IMR-90 (cell line): ENCODE measurements around the gene HYDIN. TPM values are rescaled to one million over a fixed set of nuclear protein-coding genes. Genes with fewer than 3 reads are reported as not detected.

Experiments used
- ATAC-seq: fragments of 200-7000 bp; cut with Tn5 transposase; 2 replicates; pipeline ENCODE4 v1.9.1; 2020; ENCODE audit warnings: low read depth, mild to moderate bottlenecking, moderate library complexity
- BruUV-seq: library from RNA; stranded (reverse); fragments of 400-500 nt; replicated peaks from 2 replicates; lab custom pipeline; 2021; lab: Mats Ljungman, UMichigan
- CTCF ChIA-PET: fragments of 300-600 bp; formaldehyde crosslinking; extraction: SDS; loops from one replicate; lab custom pipeline; 2021; ENCODE audit warnings: antibody characterized with exemption; lab: Yijun Ruan, JAX
- POLR2A ChIA-PET: fragments of 300-600 bp; sonication (Branson Sonifier 250); formaldehyde crosslinking; loops from one replicate; lab custom pipeline; 2022; ENCODE audit warnings: antibody characterized with exemption; ENCODE audit not compliant: unreplicated experiment; lab: Charles Lee
- DNase-seq: peaks from one replicate; pipeline ENCODE4 v3.0.0; 2013
- H2AFZ ChIP-seq: replicated peaks from 2 replicates; pipeline ENCODE3; 2013; ENCODE audit warnings: low read length, mild to moderate bottlenecking; ENCODE audit not compliant: poor library complexity
- H2AK5ac ChIP-seq: 2 replicates; pipeline ENCODE4 v1.6.1; 2013; ENCODE audit warnings: low read depth, low read length, inconsistent platforms
- H2AK9ac ChIP-seq: replicated peaks from 2 replicates; pipeline ENCODE3; 2013; ENCODE audit warnings: mild to moderate bottlenecking, low read depth, low read length, moderate library complexity; ENCODE audit not compliant: poor library complexity
- H2BK120ac ChIP-seq: 2 replicates; pipeline ENCODE4 v1.6.1; 2013; ENCODE audit warnings: low read depth, low read length, inconsistent platforms
- H2BK15ac ChIP-seq: 3 replicates; pipeline ENCODE4 v1.6.1; 2013; ENCODE audit warnings: low read depth, low read length, inconsistent platforms
- H2BK20ac ChIP-seq: 2 replicates; pipeline ENCODE4 v1.6.1; 2013; ENCODE audit warnings: low read depth, mild to moderate bottlenecking, inconsistent platforms, low read length, moderate library complexity
- H2BK5ac ChIP-seq: 2 replicates; pipeline ENCODE4 v1.6.1; 2013; ENCODE audit warnings: mild to moderate bottlenecking, low read depth, low read length, inconsistent platforms; ENCODE audit not compliant: poor library complexity, severe bottlenecking
- H3K14ac ChIP-seq: replicated peaks from 2 replicates; pipeline ENCODE4 v1.6.1; 2013; ENCODE audit warnings: low read depth, low read length, inconsistent platforms
- H3K18ac ChIP-seq: 2 replicates; pipeline ENCODE4 v1.6.1; 2013; ENCODE audit warnings: low read depth, low read length, control low read depth
- H3K23ac ChIP-seq: 2 replicates; pipeline ENCODE4 v1.6.1; 2013; ENCODE audit warnings: low read depth, low read length, inconsistent platforms
- H3K27ac ChIP-seq: 2 replicates; pipeline ENCODE4 v1.5.1; 2013; ENCODE audit warnings: mild to moderate bottlenecking, control low read depth, low read length; ENCODE audit not compliant: insufficient read depth
- H3K27me3 ChIP-seq: 2 replicates; pipeline ENCODE4 v1.6.1; 2013; ENCODE audit warnings: low read length; ENCODE audit not compliant: control insufficient read depth, insufficient read depth
- H3K36me3 ChIP-seq: 2 replicates; pipeline ENCODE4 v1.6.1; 2013; ENCODE audit warnings: low read length, mixed read lengths; ENCODE audit not compliant: control insufficient read depth, insufficient read depth
- H3K4ac ChIP-seq: 2 replicates; pipeline ENCODE4 v1.6.1; 2013; ENCODE audit warnings: low read depth, low read length, inconsistent platforms
- H3K4me1 ChIP-seq: 2 replicates; pipeline ENCODE4 v1.6.1; 2013; ENCODE audit warnings: low read length, mixed read lengths; ENCODE audit not compliant: control insufficient read depth, insufficient read depth
- H3K4me2 ChIP-seq: 2 replicates; pipeline ENCODE4 v1.6.1; 2013; ENCODE audit warnings: low read depth, mild to moderate bottlenecking, control low read depth, low read length, moderate library complexity
- H3K4me3 ChIP-seq: 2 replicates; pipeline ENCODE4 v1.5.1; 2013; ENCODE audit warnings: low read depth, mild to moderate bottlenecking, control low read depth, low read length, moderate library complexity; ENCODE audit not compliant: insufficient read depth
- H3K56ac ChIP-seq: 2 replicates; pipeline ENCODE4 v1.6.1; 2013; ENCODE audit warnings: low read length, inconsistent platforms; ENCODE audit not compliant: insufficient read depth; ENCODE audit errors: extremely low read depth
- H3K79me1 ChIP-seq, 2 experiments: 2 replicates each; pipeline ENCODE4 v1.6.1; 2013; ENCODE audit warnings: low read length in 2 of 2, inconsistent platforms in 1 of 2, low read depth in 1 of 2
- H3K9ac ChIP-seq: 2 replicates; pipeline ENCODE4 v1.6.1; 2013; ENCODE audit warnings: low read depth, low read length, control low read depth
- H3K9me1 ChIP-seq: 2 replicates; pipeline ENCODE4 v1.6.1; 2013; ENCODE audit warnings: low read length, inconsistent platforms; ENCODE audit not compliant: insufficient read depth
- H3K9me3 ChIP-seq: 2 replicates; pipeline ENCODE4 v1.6.1; 2013; ENCODE audit warnings: low read length; ENCODE audit not compliant: control insufficient read depth, insufficient read depth
- H4K20me1 ChIP-seq: 2 replicates; pipeline ENCODE4 v1.6.1; 2013; ENCODE audit warnings: low read length, inconsistent platforms; ENCODE audit not compliant: insufficient read depth
- H4K5ac ChIP-seq: 2 replicates; pipeline ENCODE4 v1.6.1; 2013; ENCODE audit warnings: mild to moderate bottlenecking, low read depth, low read length, control low read depth
- H4K8ac ChIP-seq, 2 experiments: 2 replicates each; pipeline ENCODE4 v1.6.1; 2013; ENCODE audit warnings: low read depth in 2 of 2, low read length in 2 of 2, control low read depth in 1 of 2, inconsistent platforms in 1 of 2
- H4K91ac ChIP-seq: 2 replicates; pipeline ENCODE4 v1.6.1; 2013; ENCODE audit warnings: low read depth, low read length, inconsistent platforms; ENCODE audit not compliant: insufficient read depth
- BHLHE40 ChIP-seq: fragments of 150-350 bp; IDR thresholded peaks from 2 replicates; pipeline ENCODE4 v1.6.1; 2016; ENCODE audit warnings: mild to moderate bottlenecking, low read depth, low read length
- CTCF ChIP-seq: conservative IDR thresholded peaks from 2 replicates; pipeline ENCODE4 v1.5.1; 2012; ENCODE audit warnings: mild to moderate bottlenecking, low read depth, low read length, improper control_type of control experiment
- MAFK ChIP-seq: IDR thresholded peaks from 2 replicates; pipeline ENCODE4 v1.6.1; 2012; ENCODE audit warnings: low read depth, low read length, improper control_type of control experiment
- MAZ ChIP-seq: IDR thresholded peaks from 2 replicates; pipeline ENCODE4 v1.6.1; 2012; ENCODE audit warnings: low read depth, mild to moderate bottlenecking, low read length, improper control_type of control experiment, moderate library complexity, borderline replicate concordance
- POLR2A ChIP-seq: IDR thresholded peaks from 2 replicates; pipeline ENCODE4 v1.6.1; 2012; ENCODE audit warnings: mild to moderate bottlenecking, low read depth, low read length
- RAD21 ChIP-seq: IDR thresholded peaks from 2 replicates; pipeline ENCODE4 v1.6.1; 2012; ENCODE audit warnings: low read length, improper control_type of control experiment
- WGBS, 2 experiments: methylation state at CpG; one replicate each; pipeline versions ENCODE4 v1.1.5 to v1.1.7; 2013; ENCODE audit warnings: missing lambda C conversion rate in 2 of 2; ENCODE audit not compliant: insufficient read length in 1 of 2; ENCODE audit errors: extremely low coverage in 2 of 2; 5-methylcytosine and 5-hydroxymethylcytosine counted together
- dilution Hi-C: fragments of 300-500 bp; cut with HindIII; formaldehyde crosslinking; loops from one replicate; pipeline ENCODE4 v1.14.3; 2018; ENCODE audit warnings: low sequenced_read_pairs; ENCODE audit not compliant: unreplicated experiment
- in situ Hi-C: fragments of 300-500 bp; cut with MboI; formaldehyde crosslinking; loops from 3 replicates; pipeline ENCODE4 v1.14.3; 2019; ENCODE audit warnings: low sequenced_read_pairs, inconsistent platforms, mixed read lengths
- intact Hi-C: fragments of 100-400 bp; cut with micrococcal nuclease; formaldehyde crosslinking; loops from 2 replicates; pipeline ENCODE4 v1.10.0; 2022
- polyA plus RNA-seq, 3 experiments: library from polyadenylated mRNA; depleted of rRNA; stranded (reverse); fragments of >200 nt; gene quantifications; 2 replicates each; pipeline ENCODE4 v1.2.3, GENCODE V29; 2012; ENCODE audit warnings: low replicate concordance in 1 of 3
- total RNA-seq: library from RNA; depleted of rRNA; stranded (reverse); fragments of >200 nt; gene quantifications from 2 replicates; pipeline ENCODE4 v1.2.3, GENCODE V29; 2012
- TF ChIP-seq, protein P1 (sequence below): fragments of 150-350 bp; IDR thresholded peaks from 2 replicates; pipeline ENCODE4 v1.6.1; 2016; ENCODE audit warnings: low read depth, mild to moderate bottlenecking, low read length, moderate library complexity, borderline replicate concordance
- TF ChIP-seq, protein P2 (sequence below): fragments of 150-350 bp; IDR thresholded peaks from 2 replicates; pipeline ENCODE4 v1.6.1; 2017; ENCODE audit warnings: mild to moderate bottlenecking, antibody characterized with exemption, low read length, low read depth

The HYDIN gene
- total and polyA plus RNA-seq, 2 of the 4 experiments (the other 2 are of a cell fraction): 0.18 to 0.27 TPM

GRCh38 chr16:70770291-70770625 is 460.3 kb downstream of the HYDIN start:
- Histone ChIP-seq H2AK5ac (peak overlapping the region; percentile 72), H2BK20ac (peak overlapping the region; percentile 23; the same call in 1 of the 2 replicates), H3K27me3 (no peaks in the 10 kb centered on the region), H4K5ac (no peak overlapping the region), H4K20me1 (no peaks in the 10 kb centered on the region; the same call in 1 of the 2 replicates), H4K8ac (0 out of 4 replicates have a peak overlapping the region, but pooled peaks of 1 of the 2 experiments have one; percentile 1), H3K23ac (no peak overlapping the region), H3K4me1 (peaks cover 7% of the 10 kb centered on the region), H2BK120ac (peak overlapping the region; percentile 25; the same call in 1 of the 2 replicates), H3K4me3 (no peak overlapping the region), H2BK15ac (peak overlapping the region; percentile 43; the same call in 1 of the 3 replicates), H3K4me2 (no peak overlapping the region), H3K36me3 (peaks cover 26% of the 10 kb centered on the region), H2AK9ac (peak overlapping the region; percentile 48), H3K18ac (no peak overlapping the region), H2AFZ (no peak overlapping the region), H3K9me3 (no peaks in the 10 kb centered on the region), H3K9me1 (peaks cover 7% of the 10 kb centered on the region), H3K9ac (no peak overlapping the region), H3K4ac (peak overlapping the region; percentile 73), H4K91ac (no peak overlapping the region), H2BK5ac (no peak overlapping the region), H3K14ac (no peak overlapping the region), H3K79me1 (peaks cover 0 to 19% of the 10 kb centered on the region in 2 experiments; a peak in 1 of 4 replicates), H3K56ac (no peak overlapping the region), H3K27ac (no peak overlapping the region)
- intact Hi-C loops: loop anchor here (2.0 to 10.0 kb wide), 4 partner anchors 31 to 585 kb away; partner anchors contain the start of gene CALB2
- 92% methylated on average over 7 of the region's 9 CpGs; no CpG with 5 or more reads in 1 of the 2 experiments for WGBS, 2 experiments
- ChIA-PET POLR2A (no interaction called here), CTCF (interaction anchor here (0.5 to 2.0 kb wide), 10 partner anchors 9 to 246 kb away, joined by 3 to 12 read pairs (median 6); no protein-coding TSS in a partner anchor)
- TF ChIP-seq, protein P1, sequence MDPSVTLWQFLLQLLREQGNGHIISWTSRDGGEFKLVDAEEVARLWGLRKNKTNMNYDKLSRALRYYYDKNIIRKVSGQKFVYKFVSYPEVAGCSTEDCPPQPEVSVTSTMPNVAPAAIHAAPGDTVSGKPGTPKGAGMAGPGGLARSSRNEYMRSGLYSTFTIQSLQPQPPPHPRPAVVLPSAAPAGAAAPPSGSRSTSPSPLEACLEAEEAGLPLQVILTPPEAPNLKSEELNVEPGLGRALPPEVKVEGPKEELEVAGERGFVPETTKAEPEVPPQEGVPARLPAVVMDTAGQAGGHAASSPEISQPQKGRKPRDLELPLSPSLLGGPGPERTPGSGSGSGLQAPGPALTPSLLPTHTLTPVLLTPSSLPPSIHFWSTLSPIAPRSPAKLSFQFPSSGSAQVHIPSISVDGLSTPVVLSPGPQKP: no peak
- TF ChIP-seq POLR2A: no peak
- no peak for TF ChIP-seq BHLHE40
- TF ChIP-seq, protein P2, sequence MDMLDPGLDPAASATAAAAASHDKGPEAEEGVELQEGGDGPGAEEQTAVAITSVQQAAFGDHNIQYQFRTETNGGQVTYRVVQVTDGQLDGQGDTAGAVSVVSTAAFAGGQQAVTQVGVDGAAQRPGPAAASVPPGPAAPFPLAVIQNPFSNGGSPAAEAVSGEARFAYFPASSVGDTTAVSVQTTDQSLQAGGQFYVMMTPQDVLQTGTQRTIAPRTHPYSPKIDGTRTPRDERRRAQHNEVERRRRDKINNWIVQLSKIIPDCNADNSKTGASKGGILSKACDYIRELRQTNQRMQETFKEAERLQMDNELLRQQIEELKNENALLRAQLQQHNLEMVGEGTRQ: no peak
- no peak for TF ChIP-seq CTCF
- TF ChIP-seq MAZ: no peak
- no peak for TF ChIP-seq MAFK
- TF ChIP-seq RAD21: no peak
- in situ Hi-C loops: loop anchor here (10.0 kb wide), 1 partner anchor 235 kb away; no protein-coding TSS in a partner anchor
- no TSS peak for BruUV-seq
- dilution Hi-C loops: no loop called here
- ATAC-seq (no peak), DNase-seq (no peak)
